ENCODE results near the gene HOXC5.

GRCh38 chr12:53986686-53987483 is 46.0 kb upstream of the HOXC5 start:
- TF ChIP-seq TAF1 (IDR thresholded peaks at IDR 0.05; ENCODE audit: borderline replicate concordance, insufficient read depth, low read length) (no peak), POLR2AphosphoS5 (IDR thresholded peaks at IDR 0.05; ENCODE audit: low read depth, low read length) (no peak)
